GM13977 (cell line): ENCODE data around the gene IL1RAPL1.

Experiments used
- DNase-seq: peaks from one replicate; pipeline ENCODE4 v3.0.0; 2012; ENCODE audit warnings: low spot score
- in situ Hi-C: fragments of 300-500 bp; cut with MboI; formaldehyde crosslinking; loops from one replicate; pipeline ENCODE4 v1.12.0; 2022; ENCODE audit warnings: low sequenced_read_pairs, low pct_unique_long_range_greater_than_20kb, mixed read lengths, inconsistent platforms; ENCODE audit not compliant: unreplicated experiment
- TF ChIP-seq, protein P1 (sequence below): IDR thresholded peaks from 2 replicates; pipeline ENCODE4 v1.5.1; 2012; ENCODE audit warnings: mild to moderate bottlenecking, control low read depth; ENCODE audit not compliant: insufficient read depth; ENCODE audit errors: extremely low read depth, missing control alignments

IL1RAPL1 gene

DNA sequence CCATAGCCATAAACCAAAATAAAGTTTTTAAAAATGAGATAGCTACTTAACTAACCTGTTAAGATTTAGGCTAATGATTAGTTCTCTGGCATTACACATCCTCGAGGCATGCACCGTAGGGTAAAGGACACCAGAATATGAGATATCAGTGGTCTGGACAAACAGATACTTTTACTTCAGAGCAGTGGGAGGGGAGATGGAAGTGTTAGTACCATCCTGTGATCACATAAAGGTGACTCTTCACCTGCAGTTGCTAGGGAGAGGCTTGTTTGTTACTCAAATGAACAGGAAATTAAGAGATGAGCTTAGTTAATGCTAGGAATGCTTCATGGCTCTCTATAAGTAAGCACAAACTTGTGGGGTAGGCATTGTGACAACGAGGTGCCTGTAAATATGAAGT is 1003.7 kb downstream of the IL1RAPL1 start:
- TF ChIP-seq, protein P1, sequence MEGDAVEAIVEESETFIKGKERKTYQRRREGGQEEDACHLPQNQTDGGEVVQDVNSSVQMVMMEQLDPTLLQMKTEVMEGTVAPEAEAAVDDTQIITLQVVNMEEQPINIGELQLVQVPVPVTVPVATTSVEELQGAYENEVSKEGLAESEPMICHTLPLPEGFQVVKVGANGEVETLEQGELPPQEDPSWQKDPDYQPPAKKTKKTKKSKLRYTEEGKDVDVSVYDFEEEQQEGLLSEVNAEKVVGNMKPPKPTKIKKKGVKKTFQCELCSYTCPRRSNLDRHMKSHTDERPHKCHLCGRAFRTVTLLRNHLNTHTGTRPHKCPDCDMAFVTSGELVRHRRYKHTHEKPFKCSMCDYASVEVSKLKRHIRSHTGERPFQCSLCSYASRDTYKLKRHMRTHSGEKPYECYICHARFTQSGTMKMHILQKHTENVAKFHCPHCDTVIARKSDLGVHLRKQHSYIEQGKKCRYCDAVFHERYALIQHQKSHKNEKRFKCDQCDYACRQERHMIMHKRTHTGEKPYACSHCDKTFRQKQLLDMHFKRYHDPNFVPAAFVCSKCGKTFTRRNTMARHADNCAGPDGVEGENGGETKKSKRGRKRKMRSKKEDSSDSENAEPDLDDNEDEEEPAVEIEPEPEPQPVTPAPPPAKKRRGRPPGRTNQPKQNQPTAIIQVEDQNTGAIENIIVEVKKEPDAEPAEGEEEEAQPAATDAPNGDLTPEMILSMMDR = no peak

DNA sequence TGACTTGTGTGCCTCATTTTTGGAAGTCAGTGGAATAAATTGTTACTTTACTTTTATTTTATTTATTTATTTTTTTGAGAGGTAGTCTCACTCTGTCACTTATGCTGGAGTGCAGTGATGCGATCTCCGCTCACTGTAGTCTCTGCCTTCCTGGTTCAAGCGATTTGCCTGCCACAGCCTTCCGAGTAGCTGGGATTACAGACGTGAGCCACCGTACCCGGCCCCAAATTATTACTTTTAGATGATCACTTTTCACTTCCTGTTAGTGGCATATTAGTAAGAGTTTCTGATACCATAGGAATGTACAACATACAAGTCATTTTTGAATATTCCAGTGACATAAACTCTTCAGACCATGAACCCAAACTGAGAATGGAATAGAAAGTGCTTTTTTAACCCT is 1017.1 kb downstream of the IL1RAPL1 start:
- TF ChIP-seq, protein P1 = no peak
- DNase-seq = no peak
- in situ Hi-C loops = no loop called here

More for the DNA sequence above, 1003.7 kb downstream of the IL1RAPL1 start:
- in situ Hi-C loops = no loop called here
- DNase-seq = no peak

DNA sequence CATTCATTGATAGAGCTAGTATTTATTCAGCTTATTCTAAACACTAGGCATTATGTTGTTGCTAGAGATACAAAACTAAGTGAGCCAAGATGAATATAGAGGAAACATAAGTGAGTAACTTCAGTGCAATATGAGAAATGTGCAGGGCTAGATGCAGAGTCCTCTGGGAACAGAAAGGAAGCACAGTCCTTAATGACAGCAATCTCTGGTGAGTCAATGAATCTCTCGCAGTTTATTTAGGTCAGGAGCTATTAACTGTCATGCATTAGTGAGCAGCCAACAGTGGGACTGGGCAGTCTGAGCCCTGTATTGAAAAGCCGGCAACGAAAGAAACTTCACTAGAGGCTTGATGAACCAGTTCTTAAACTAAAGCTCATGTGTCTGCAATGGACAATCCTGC is 1030.0 kb downstream of the IL1RAPL1 start:
- TF ChIP-seq, protein P1 = no peak

DNA sequence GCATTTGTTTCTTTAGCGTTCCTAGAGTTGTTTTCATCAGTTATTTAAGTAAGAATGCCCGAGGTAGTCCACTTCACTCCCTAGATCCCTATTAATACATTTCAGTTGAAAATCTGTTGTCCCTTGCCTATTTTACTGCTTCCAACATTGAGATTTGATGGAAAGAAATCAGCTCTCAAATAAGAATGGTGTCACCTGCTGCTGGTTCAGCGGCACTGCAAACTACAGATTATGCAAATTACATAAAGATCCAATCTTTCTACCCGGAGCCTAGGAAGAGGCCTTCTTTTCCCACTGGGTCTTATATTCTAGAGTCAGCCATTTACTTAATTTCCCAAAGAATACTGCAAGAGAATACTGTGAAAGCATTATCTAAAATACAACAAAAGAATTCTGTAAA is 1030.5 kb downstream of the IL1RAPL1 start:
- no peak for DNase-seq
- in situ Hi-C loops = no loop called here
- TF ChIP-seq, protein P1 = peak; percentile 35

More for the DNA sequence above, 1030.0 kb downstream of the IL1RAPL1 start:
- in situ Hi-C loops = no loop called here
- no peak for DNase-seq

DNA sequence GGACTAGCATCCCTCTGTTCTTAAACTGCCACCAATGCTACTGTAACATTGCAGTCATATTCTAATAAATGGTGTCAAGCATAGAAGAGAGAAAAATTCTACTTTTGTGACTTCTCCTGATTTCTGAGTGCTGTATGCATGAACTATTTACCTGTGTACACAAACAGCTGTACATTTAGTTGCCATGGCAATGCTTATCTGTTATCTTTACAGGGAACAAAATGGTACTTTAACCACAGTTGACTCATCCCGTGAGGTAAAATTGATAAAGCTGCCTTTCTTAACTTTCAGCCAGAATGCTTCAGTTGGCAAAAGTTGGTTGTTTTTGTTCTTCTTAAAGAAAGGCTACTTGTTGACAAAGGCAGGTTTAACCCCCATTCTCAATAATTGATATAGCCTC is 1040.6 kb downstream of the IL1RAPL1 start:
- in situ Hi-C loops = no loop called here
- DNase-seq = no peak
- TF ChIP-seq, protein P1 = no peak

DNA sequence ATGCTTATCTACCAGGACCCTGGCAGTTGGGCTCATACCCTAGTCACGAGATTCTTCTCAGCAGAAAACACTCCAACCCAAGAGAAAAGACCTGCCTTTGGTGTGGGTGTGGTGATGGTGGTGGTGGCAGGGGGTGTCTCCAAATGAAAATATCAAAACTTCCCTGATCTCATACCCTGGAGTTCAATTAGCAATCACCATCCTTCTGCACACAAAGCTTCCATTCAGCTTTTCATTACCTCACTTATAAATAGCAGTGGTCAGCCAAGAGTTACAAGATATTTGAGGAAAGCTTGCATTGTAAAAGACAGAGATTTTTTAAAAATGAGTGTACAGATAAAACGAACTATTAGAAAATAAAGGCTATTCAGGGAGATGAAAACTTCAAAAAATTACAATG is 1047.3 kb downstream of the IL1RAPL1 start:
- TF ChIP-seq, protein P1 = no peak
- in situ Hi-C loops = no loop called here
- DNase-seq = no peak

DNA sequence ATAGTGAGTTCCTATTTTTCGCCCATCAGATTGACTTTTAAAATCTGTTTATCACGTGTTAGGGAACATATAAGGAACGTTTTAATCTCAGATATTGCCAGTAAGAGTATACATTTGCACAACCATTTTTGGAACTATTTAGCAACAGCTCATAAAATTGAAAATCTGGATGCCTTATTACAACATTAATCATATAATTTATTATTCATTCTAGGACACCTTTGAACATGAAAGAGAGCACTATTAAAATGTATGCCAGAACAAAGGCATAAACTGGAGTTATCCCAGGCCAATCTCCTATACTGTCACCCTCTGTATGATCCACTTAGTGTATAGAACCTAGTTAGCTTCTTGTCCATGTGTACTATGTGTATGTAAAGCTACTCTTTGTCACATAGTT is 1049.1 kb downstream of the IL1RAPL1 start:
- in situ Hi-C loops = no loop called here
- DNase-seq = no peak
- TF ChIP-seq, protein P1 = no peak
